Vagina (tissue), 2 donors: Measurements from ENCODE around the gene PATJ. TPM values are rescaled to one million over a fixed set of nuclear protein-coding genes. Genes with fewer than 3 reads are reported as not detected.

Experiments
- DNase-seq, 2 donors: peaks; one replicate each; pipeline ENCODE4 v3.0.0-alpha.2; 2017; ENCODE audit errors: extremely low spot score in 2 of 2
- H3K27ac ChIP-seq: fragments of 200-600 bp; sonication (generic); one replicate; pipeline ENCODE4 v1.5.1; 2019
- H3K27me3 ChIP-seq: fragments of 200-600 bp; sonication (generic); one replicate; pipeline ENCODE4 v1.5.1; 2019
- H3K36me3 ChIP-seq, 2 donors: fragments of 200-600 bp; sonication (generic); one replicate each; pipeline ENCODE4 v1.5.1; 2017 to 2019
- H3K4me1 ChIP-seq: fragments of 200-600 bp; sonication (generic); one replicate; pipeline ENCODE4 v1.5.1; 2019
- H3K4me3 ChIP-seq, 2 donors: fragments of 200-600 bp; sonication (generic); 1 replicate in 1 of 2; 2 replicates in 1 of 2; pipeline ENCODE4 v1.5.1; 2016 to 2019
- H3K9me3 ChIP-seq: fragments of 200-600 bp; sonication (generic); one replicate; pipeline ENCODE4 v1.5.1; 2019
- CTCF ChIP-seq, 3 experiments: fragments of 450-650 bp in 2 of 3; fragments of 200-600 bp in 1 of 3; sonication (generic) in 1 of 3; IDR thresholded peaks; one replicate each; pipeline ENCODE4 v1.5.1; 2017 to 2019; ENCODE audit warnings: antibody characterized with exemption in 3 of 3, mild to moderate bottlenecking in 2 of 3, moderate library complexity in 2 of 3
- POLR2A ChIP-seq, 2 donors: fragments of 450-650 bp; IDR thresholded peaks; one replicate each; pipeline ENCODE4 v1.6.1; 2017; ENCODE audit warnings: antibody characterized with exemption in 2 of 2, mild to moderate bottlenecking in 2 of 2, moderate library complexity in 2 of 2
- POLR2AphosphoS5 ChIP-seq, 2 donors: sonication (generic); formaldehyde crosslinking; IDR thresholded peaks; one replicate each; pipeline ENCODE4 v1.9.0; 2017; ENCODE audit warnings: antibody characterized with exemption in 2 of 2, mild to moderate bottlenecking in 2 of 2, low read depth in 1 of 2; ENCODE audit not compliant: insufficient read depth in 1 of 2
- intact Hi-C: fragments of 100-400 bp; cut with DNase I; formaldehyde crosslinking; loops from one replicate; pipeline ENCODE4 v1.15.1; 2023
- total RNA-seq: library from RNA; depleted of rRNA; stranded (reverse); fragments of >200 nt; gene quantifications from one replicate; pipeline ENCODE4 v1.2.3, GENCODE V29; 2016

PATJ gene
- total RNA-seq, 1 donor from 2014 or later: 83.2 TPM

- H3K4me3 ChIP-seq: no peak overlapping the region
- no peaks in the 10 kb centered on the region for H3K27me3 ChIP-seq
- peaks cover 0 to 8% of the 10 kb centered on the region in 2 donors for H3K36me3 ChIP-seq
- TF ChIP-seq POLR2AphosphoS5 (IDR thresholded peaks at IDR 0.05; ENCODE audit: insufficient read depth in 1 of 2, low read depth in 1 of 2): no peak
- no peak for TF ChIP-seq CTCF (IDR thresholded peaks at IDR 0.05)
- no peak for TF ChIP-seq POLR2A (IDR thresholded peaks at IDR 0.05)
- intact Hi-C loops: no loop called here
- H3K4me1 ChIP-seq: no peaks in the 10 kb centered on the region
- H3K27ac ChIP-seq: no peak overlapping the region
- no peaks in the 10 kb centered on the region for H3K9me3 ChIP-seq
- no peak for DNase-seq
Measured at GRCh38 chr1:61864489-61864888, 122.2 kb downstream of the PATJ start.

DNA sequence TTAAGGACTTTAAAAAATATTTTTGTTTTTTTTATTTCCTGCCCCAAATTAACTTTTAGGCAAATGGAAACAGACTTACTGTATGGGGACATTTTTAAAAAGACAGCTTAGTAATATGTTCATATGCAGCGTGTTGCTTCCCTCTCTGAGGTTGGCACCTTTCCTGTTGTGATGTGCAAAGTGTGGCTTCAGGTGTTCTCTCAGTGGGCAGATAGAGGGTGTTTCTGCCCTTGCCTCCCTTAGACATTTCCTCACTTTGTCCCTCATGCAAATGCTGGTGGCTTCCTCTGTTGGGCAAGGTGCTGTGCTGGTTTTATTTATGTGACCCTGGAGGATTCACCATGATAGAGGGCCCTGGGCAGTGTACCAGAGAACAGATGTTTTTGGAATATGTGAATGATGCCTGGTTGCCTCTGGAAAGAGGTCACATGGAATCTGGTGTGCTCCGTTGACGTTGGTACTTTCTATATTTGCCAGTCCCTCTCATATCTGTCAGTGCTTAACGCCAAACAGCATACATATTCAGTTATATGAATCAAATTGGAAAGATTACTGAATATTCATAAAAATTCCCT, 123.5 kb downstream of the PATJ start:
- Histone ChIP-seq H3K27me3 (no peaks in the 10 kb centered on the region), H3K36me3 (peaks cover 0 to 8% of the 10 kb centered on the region in 2 donors), H3K9me3 (no peaks in the 10 kb centered on the region), H3K27ac (no peak overlapping the region), H3K4me3 (no peak overlapping the region), H3K4me1 (no peaks in the 10 kb centered on the region)
- no peak for DNase-seq
- TF ChIP-seq CTCF (IDR thresholded peaks at IDR 0.05) (no peak), POLR2AphosphoS5 (IDR thresholded peaks at IDR 0.05; ENCODE audit: insufficient read depth in 1 of 2, low read depth in 1 of 2) (no peak), POLR2A (IDR thresholded peaks at IDR 0.05) (no peak)
- intact Hi-C loops: no loop called here

DNA sequence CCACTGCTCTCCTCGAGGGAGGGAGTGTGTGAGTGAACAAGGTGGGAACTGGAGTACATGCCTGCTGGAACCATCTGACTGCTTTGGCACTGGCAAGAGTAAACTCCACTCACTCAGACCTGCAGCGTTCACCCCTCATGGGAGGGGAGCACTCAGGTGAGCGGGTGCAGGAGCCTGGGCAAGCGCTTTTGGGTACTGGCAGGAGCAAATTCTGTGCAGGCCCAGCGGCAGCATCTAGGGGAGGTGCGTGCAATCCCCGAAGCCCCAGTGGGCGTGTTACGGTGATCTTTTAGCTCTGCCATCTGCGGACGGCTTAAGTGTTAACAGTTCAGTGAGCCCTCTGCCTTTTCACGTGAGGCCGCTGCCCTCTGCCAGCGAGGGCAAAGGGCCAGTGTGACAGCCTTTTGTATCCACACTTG, 127.4 kb downstream of the PATJ start:
- Histone ChIP-seq H3K4me3 (no peak overlapping the region), H3K4me1 (no peaks in the 10 kb centered on the region), H3K9me3 (no peaks in the 10 kb centered on the region), H3K27me3 (no peaks in the 10 kb centered on the region), H3K36me3 (peaks cover 0 to 13% of the 10 kb centered on the region in 2 donors), H3K27ac (no peak overlapping the region)
- intact Hi-C loops: no loop called here
- no peak for TF ChIP-seq CTCF (IDR thresholded peaks at IDR 0.05)
- no peak for TF ChIP-seq POLR2A (IDR thresholded peaks at IDR 0.05)
- TF ChIP-seq POLR2AphosphoS5 (IDR thresholded peaks at IDR 0.05; ENCODE audit: insufficient read depth in 1 of 2, low read depth in 1 of 2): no peak
- no peak for DNase-seq

DNA sequence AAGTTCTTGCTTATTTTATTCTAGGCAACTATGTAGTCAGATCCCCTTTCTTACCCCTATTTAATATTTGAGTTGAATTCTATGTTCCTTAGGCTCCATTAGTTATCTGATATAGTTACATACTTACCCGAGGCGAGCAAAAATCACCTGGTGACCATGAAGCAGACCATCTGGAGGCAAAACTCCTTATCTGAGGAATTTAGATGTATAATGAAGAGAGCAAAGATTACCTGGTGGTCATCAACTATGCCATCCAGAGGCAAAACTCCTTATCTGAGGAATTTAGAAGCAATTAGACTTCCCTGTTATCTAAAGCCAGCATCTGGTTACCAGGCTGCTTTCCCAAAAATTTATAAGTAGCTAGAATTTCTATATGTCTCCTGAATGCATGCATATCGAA, 129.9 kb downstream of the PATJ start:
- TF ChIP-seq POLR2A (IDR thresholded peaks at IDR 0.05) (no peak), CTCF (IDR thresholded peaks at IDR 0.05) (no peak), POLR2AphosphoS5 (IDR thresholded peaks at IDR 0.05; ENCODE audit: insufficient read depth in 1 of 2, low read depth in 1 of 2) (no peak)
- no peaks in the 10 kb centered on the region for H3K4me1 ChIP-seq
- H3K27me3 ChIP-seq: no peaks in the 10 kb centered on the region
- intact Hi-C loops: no loop called here
- no peak overlapping the region for H3K4me3 ChIP-seq
- peaks cover 0 to 16% of the 10 kb centered on the region in 2 donors for H3K36me3 ChIP-seq
- H3K27ac ChIP-seq: no peak overlapping the region
- no peak for DNase-seq
- H3K9me3 ChIP-seq: no peaks in the 10 kb centered on the region

DNA sequence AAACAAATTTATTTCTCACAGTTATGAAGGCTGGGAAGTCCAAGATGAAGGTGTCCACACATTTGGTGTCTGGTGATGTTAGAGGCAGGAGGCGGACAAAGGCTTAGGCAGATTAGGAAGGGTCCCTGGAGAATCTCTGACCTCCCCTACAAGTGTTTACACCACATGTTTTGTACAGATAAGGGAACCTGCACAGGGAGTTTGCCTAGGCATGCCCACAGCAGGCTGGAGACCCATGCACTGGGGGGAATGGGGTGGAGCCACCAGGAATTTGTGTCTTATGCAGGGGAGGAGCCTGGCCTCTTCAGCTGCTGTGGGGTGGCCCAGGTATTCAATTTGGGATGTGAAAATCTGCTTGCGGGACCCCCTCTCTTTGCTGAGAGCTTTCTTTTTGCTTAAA, 131.3 kb downstream of the PATJ start:
- H3K36me3 ChIP-seq: peaks cover 0 to 16% of the 10 kb centered on the region in 2 donors
- TF ChIP-seq POLR2AphosphoS5 (IDR thresholded peaks at IDR 0.05; ENCODE audit: insufficient read depth in 1 of 2, low read depth in 1 of 2) (no peak), CTCF (IDR thresholded peaks at IDR 0.05) (no peak), POLR2A (IDR thresholded peaks at IDR 0.05) (no peak)
- H3K4me3 ChIP-seq: no peak overlapping the region
- H3K9me3 ChIP-seq: no peaks in the 10 kb centered on the region
- no peaks in the 10 kb centered on the region for H3K4me1 ChIP-seq
- intact Hi-C loops: no loop called here
- no peak for DNase-seq
- H3K27me3 ChIP-seq: no peaks in the 10 kb centered on the region
- H3K27ac ChIP-seq: no peak overlapping the region
